ENCODE data around the gene RAB40C. TPM values are rescaled to one million over a fixed set of nuclear protein-coding genes. Genes with fewer than 3 reads are reported as not detected.

The RAB40C gene
- total and polyA plus RNA-seq, 2 donors (not counting 1 experiment from before 2014, with no cell fraction given), result 3.2 to 11.6 TPM

DNA sequence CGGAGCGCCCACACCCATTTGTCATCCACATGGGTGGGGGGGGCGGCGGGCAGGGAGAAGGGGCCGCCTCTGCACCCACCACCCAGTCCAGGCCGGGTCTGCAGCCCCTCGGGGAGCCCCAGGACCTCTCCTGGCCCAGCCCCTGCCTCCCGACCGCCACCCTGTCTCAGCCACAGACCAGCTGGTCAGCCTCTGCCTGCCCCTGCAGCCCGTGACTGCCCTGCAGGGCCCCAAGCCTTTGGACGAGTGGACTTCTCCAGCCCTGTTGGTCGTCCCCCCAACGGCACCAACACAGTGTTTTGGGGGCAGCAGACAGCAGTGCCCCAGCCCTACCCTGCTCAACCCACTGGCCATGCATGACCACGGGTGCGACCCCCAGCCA is 28.5 kb upstream of the RAB40C start:
- TF ChIP-seq, protein P1, sequence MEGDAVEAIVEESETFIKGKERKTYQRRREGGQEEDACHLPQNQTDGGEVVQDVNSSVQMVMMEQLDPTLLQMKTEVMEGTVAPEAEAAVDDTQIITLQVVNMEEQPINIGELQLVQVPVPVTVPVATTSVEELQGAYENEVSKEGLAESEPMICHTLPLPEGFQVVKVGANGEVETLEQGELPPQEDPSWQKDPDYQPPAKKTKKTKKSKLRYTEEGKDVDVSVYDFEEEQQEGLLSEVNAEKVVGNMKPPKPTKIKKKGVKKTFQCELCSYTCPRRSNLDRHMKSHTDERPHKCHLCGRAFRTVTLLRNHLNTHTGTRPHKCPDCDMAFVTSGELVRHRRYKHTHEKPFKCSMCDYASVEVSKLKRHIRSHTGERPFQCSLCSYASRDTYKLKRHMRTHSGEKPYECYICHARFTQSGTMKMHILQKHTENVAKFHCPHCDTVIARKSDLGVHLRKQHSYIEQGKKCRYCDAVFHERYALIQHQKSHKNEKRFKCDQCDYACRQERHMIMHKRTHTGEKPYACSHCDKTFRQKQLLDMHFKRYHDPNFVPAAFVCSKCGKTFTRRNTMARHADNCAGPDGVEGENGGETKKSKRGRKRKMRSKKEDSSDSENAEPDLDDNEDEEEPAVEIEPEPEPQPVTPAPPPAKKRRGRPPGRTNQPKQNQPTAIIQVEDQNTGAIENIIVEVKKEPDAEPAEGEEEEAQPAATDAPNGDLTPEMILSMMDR (conservative IDR thresholded peaks at IDR 0.05 in 1 of 2, IDR thresholded peaks at IDR 0.05 in 1 of 2; ENCODE audit: low read depth in 1 of 2, low read length in 2 of 2), result no peak
- no peak for TF ChIP-seq EZH2 (IDR thresholded peaks at IDR 0.05; ENCODE audit: low read length, missing control alignments)
- no peak overlapping the region for H3K4me2 ChIP-seq (ENCODE audit: extremely low read depth, insufficient read depth, low read length)
- no peaks in the 10 kb centered on the region for H3K79me2 ChIP-seq (ENCODE audit: control insufficient read depth, insufficient read depth, low read length)
- H3K27me3 ChIP-seq (ENCODE audit: control insufficient read depth, insufficient read depth, low read length), result peaks cover 19% of the 10 kb centered on the region
- H3K9me3 ChIP-seq (ENCODE audit: control insufficient read depth, insufficient read depth, low read depth, low read length), result no peaks in the 10 kb centered on the region
- DNase-seq (ENCODE audit: low read depth in 2 of 2), result no peak
- no peaks in the 10 kb centered on the region for H3K36me3 ChIP-seq (ENCODE audit: control insufficient read depth, insufficient read depth, low read length)
- no peak overlapping the region for H3K9ac ChIP-seq (ENCODE audit: insufficient read depth, low read length)
- no peak overlapping the region for H2AFZ ChIP-seq (ENCODE audit: low read length)
- H3K4me3 ChIP-seq (replicated peaks in 1 of 4; ENCODE audit: control extremely low read depth in 1 of 4, insufficient read depth in 1 of 4, low read depth in 3 of 4, low read length in 4 of 4), result no peak overlapping the region
- no peaks in the 10 kb centered on the region for H4K20me1 ChIP-seq (ENCODE audit: control insufficient read depth, extremely low read depth, insufficient read depth, low read length)
- H3K27ac ChIP-seq (ENCODE audit: insufficient read depth, low read length), result no peak overlapping the region
- peaks cover 6% of the 10 kb centered on the region for H3K4me1 ChIP-seq (ENCODE audit: control insufficient read depth, extremely low read depth, insufficient read depth, low read length)

DNA sequence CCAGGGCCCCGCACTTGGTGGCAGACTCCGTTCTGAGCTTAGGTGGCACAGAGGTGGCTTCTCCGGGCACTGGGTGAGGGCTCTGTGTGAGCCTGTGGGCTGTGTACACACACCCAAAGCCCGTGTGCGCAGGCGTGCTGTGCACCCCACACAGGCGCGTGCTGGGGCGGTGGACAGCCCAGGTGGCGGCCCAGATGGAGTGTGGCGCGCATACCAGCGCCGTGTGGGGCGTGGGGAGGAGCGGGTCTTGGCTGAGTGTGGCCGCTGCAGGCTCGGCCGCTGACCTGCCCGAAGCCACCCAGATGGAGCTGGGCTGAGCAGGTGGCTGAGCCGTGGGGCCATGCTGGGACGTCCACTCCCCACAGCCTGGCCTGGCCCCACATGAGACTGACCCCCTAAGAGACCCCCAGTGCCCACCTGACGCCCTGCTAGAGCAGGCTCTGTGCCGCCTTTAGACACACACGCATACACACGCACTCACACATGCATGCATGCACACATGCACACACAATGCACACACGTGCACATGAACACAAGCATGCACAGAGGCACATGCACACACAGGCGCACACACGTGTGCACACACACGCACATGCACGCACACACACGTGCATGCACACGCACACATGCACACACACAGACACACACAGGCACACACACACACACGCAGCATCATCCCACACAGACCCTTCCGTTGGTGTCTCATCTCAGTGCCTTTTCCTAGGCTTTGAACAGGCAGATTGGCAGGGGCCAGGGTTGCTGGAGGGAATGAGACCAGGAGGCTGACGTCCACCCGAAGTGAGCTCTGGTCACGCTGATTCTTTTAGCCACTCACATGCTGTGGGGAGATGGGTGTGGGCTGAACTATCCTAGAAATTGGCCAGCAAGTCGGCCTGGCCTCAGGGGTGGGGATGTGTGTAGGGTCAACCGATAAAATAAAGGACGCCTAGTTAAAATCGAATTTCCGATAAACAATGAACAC is 27.6 kb upstream of the RAB40C start:
- TF ChIP-seq, protein P1 (conservative IDR thresholded peaks at IDR 0.05 in 1 of 2, IDR thresholded peaks at IDR 0.05 in 1 of 2; ENCODE audit: low read depth in 1 of 2, low read length in 2 of 2), result no peak
- peak; percentile 66 for TF ChIP-seq EZH2 (IDR thresholded peaks at IDR 0.05; ENCODE audit: low read length, missing control alignments)
- H2AFZ ChIP-seq (ENCODE audit: low read length), result no peak overlapping the region
- no peak overlapping the region for H3K27ac ChIP-seq (ENCODE audit: insufficient read depth, low read length)
- H3K9ac ChIP-seq (ENCODE audit: insufficient read depth, low read length), result no peak overlapping the region
- H3K36me3 ChIP-seq (ENCODE audit: control insufficient read depth, insufficient read depth, low read length), result no peaks in the 10 kb centered on the region
- peaks cover 19% of the 10 kb centered on the region for H3K27me3 ChIP-seq (ENCODE audit: control insufficient read depth, insufficient read depth, low read length)
- H3K9me3 ChIP-seq (ENCODE audit: control insufficient read depth, insufficient read depth, low read depth, low read length), result no peaks in the 10 kb centered on the region
- no peak overlapping the region for H3K4me2 ChIP-seq (ENCODE audit: extremely low read depth, insufficient read depth, low read length)
- H3K79me2 ChIP-seq (ENCODE audit: control insufficient read depth, insufficient read depth, low read length), result no peaks in the 10 kb centered on the region
- peaks cover 13% of the 10 kb centered on the region for H3K4me1 ChIP-seq (ENCODE audit: control insufficient read depth, extremely low read depth, insufficient read depth, low read length)
- no peaks in the 10 kb centered on the region for H4K20me1 ChIP-seq (ENCODE audit: control insufficient read depth, extremely low read depth, insufficient read depth, low read length)
- no peak for DNase-seq (ENCODE audit: low read depth in 2 of 2)
- no peak overlapping the region for H3K4me3 ChIP-seq (replicated peaks in 1 of 4; ENCODE audit: control extremely low read depth in 1 of 4, insufficient read depth in 1 of 4, low read depth in 3 of 4, low read length in 4 of 4)

DNA sequence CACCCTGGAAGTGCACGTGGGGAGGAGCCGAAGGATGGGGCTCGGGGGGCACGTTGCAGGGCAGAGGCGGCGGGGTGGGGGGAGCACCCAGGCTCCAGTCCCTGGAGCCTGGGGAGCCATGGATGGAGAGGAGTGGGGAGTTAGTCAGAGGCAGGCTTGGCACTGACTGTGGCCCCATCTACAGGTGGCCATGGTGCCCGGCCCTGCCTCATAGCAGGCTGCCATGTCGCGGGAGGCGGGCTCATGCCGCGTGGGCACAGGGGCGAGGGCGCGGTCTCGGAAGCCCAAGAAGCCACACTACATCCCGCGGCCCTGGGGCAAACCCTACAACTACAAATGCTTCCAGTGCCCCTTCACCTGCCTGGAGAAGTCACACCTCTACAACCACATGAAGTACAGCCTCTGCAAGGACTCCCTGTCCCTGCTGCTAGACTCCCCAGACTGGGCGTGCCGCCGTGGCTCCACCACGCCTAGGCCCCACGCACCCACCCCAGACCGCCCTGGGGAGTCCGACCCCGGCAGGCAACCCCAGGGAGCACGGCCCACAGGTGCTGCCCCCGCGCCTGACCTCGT is 26.7 kb upstream of the RAB40C start:
- H3K4me2 ChIP-seq (ENCODE audit: extremely low read depth, insufficient read depth, low read length), result no peak overlapping the region
- no peak overlapping the region for H2AFZ ChIP-seq (ENCODE audit: low read length)
- H3K79me2 ChIP-seq (ENCODE audit: control insufficient read depth, insufficient read depth, low read length), result no peaks in the 10 kb centered on the region
- TF ChIP-seq EZH2 (IDR thresholded peaks at IDR 0.05; ENCODE audit: low read length, missing control alignments), result no peak
- TF ChIP-seq, protein P1 (conservative IDR thresholded peaks at IDR 0.05 in 1 of 2, IDR thresholded peaks at IDR 0.05 in 1 of 2; ENCODE audit: low read depth in 1 of 2, low read length in 2 of 2), result no peak
- no peaks in the 10 kb centered on the region for H3K9me3 ChIP-seq (ENCODE audit: control insufficient read depth, insufficient read depth, low read depth, low read length)
- no peak for DNase-seq (ENCODE audit: low read depth in 2 of 2)
- no peak overlapping the region for H3K27ac ChIP-seq (ENCODE audit: insufficient read depth, low read length)
- no peaks in the 10 kb centered on the region for H3K36me3 ChIP-seq (ENCODE audit: control insufficient read depth, insufficient read depth, low read length)
- no peak overlapping the region for H3K4me3 ChIP-seq (replicated peaks in 1 of 4; ENCODE audit: control extremely low read depth in 1 of 4, insufficient read depth in 1 of 4, low read depth in 3 of 4, low read length in 4 of 4)
- H3K27me3 ChIP-seq (ENCODE audit: control insufficient read depth, insufficient read depth, low read length), result peaks cover 19% of the 10 kb centered on the region
- no peak overlapping the region for H3K9ac ChIP-seq (ENCODE audit: insufficient read depth, low read length)
- peaks cover 13% of the 10 kb centered on the region for H3K4me1 ChIP-seq (ENCODE audit: control insufficient read depth, extremely low read depth, insufficient read depth, low read length)
- H4K20me1 ChIP-seq (ENCODE audit: control insufficient read depth, extremely low read depth, insufficient read depth, low read length), result no peaks in the 10 kb centered on the region

Data from fibroblast of lung (primary cell).